HCT116 (cell line): ENCODE results near the gene SPCS3. TPM values are rescaled to one million over a fixed set of nuclear protein-coding genes. Genes with fewer than 3 reads are reported as not detected.

Experiments
- ATAC-seq: fragments of 200-7000 bp; cut with Tn5 transposase; 2 replicates; pipeline ENCODE4 v1.9.1; 2020; ENCODE audit warnings: mild to moderate bottlenecking, moderate library complexity
- BruUV-seq: library from RNA; stranded (reverse); fragments of 400-500 nt; replicated peaks from 2 replicates; lab custom pipeline; 2021; lab: Mats Ljungman, UMichigan
- CTCF ChIA-PET: fragments of 300-600 bp; sonication (Branson Sonifier 250); formaldehyde crosslinking; loops from one replicate; lab custom pipeline; 2021; ENCODE audit warnings: antibody characterized with exemption; lab: Charles Lee
- POLR2A ChIA-PET: fragments of 300-600, 350-600 bp; sonication (Branson Sonifier 250); formaldehyde crosslinking; loops from one replicate; lab custom pipeline; 2021; ENCODE audit warnings: antibody characterized with exemption; lab: Charles Lee
- RAD21 ChIA-PET, 2 experiments: fragments of 300-600 bp; sonication (Branson Sonifier 250); formaldehyde crosslinking; loops; one replicate each; lab custom pipeline; 2023; ENCODE audit warnings: low total read pairs in 2 of 2; ENCODE audit not compliant: uncharacterized antibody in 2 of 2, unreplicated experiment in 2 of 2, low non-redundant PET in 1 of 2; lab: Charles Lee
- DNase-seq: peaks from one replicate; pipeline ENCODE4 v3.0.0-alpha.2; 2010; ENCODE audit warnings: low read depth, low spot score
- H2AFZ ChIP-seq: fragments of 200-600 bp; shearing (Covaris generic), sonication (generic); 2 replicates; pipeline ENCODE4 v1.6.1; 2017; ENCODE audit warnings: low read depth, mixed run types, mixed read lengths, antibody characterized with exemption, low read length; ENCODE audit not compliant: poor library complexity, severe bottlenecking
- H3K27ac ChIP-seq: 2 replicates; pipeline ENCODE4 v1.5.1; 2012; ENCODE audit warnings: low read depth, low read length
- H3K27me3 ChIP-seq: fragments of 200-600 bp; sonication (generic); 2 replicates; pipeline ENCODE4 v1.6.1; 2016; ENCODE audit warnings: mixed run types, low read length, mixed read lengths; ENCODE audit not compliant: insufficient read depth
- H3K36me3 ChIP-seq, 2 experiments: fragments of 200-500 bp in 1 of 2; fragments of 200-600 bp in 1 of 2; sonication (Bioruptor generic) in 1 of 2; sonication (generic) in 1 of 2; 2 replicates each; pipeline versions ENCODE4 v1.5.1 to v1.6.1; 2014 to 2016; ENCODE audit warnings: low read length in 2 of 2, inconsistent platforms in 1 of 2, mixed read lengths in 1 of 2, mixed run types in 1 of 2; ENCODE audit not compliant: insufficient read depth in 2 of 2, control insufficient read depth in 1 of 2
- H3K4me1 ChIP-seq, 2 experiments: fragments of 200-600 bp in 1 of 2; sonication (generic) in 1 of 2; 2 replicates each; pipeline versions ENCODE4 v1.5.1 to v1.6.1; 2012 to 2017; ENCODE audit warnings: low read length in 2 of 2, inconsistent platforms in 1 of 2, mild to moderate bottlenecking in 1 of 2, mixed read lengths in 1 of 2, mixed run types in 1 of 2, moderate library complexity in 1 of 2; ENCODE audit not compliant: insufficient read depth in 2 of 2, control insufficient read depth in 1 of 2
- H3K4me2 ChIP-seq: fragments of 200-600 bp; sonication (generic); 2 replicates; pipeline ENCODE4 v1.6.1; 2017; ENCODE audit warnings: mixed run types, low read length, mixed read lengths
- H3K4me3 ChIP-seq, 2 experiments: fragments of 200-600 bp in 1 of 2; sonication (generic) in 1 of 2; replicated peaks in 1 of 2; 2 replicates each; pipeline ENCODE4 v1.5.1; 2011 to 2016; ENCODE audit warnings: low read length in 2 of 2, control low read depth in 1 of 2, low read depth in 1 of 2, mild to moderate bottlenecking in 1 of 2, mixed read lengths in 1 of 2, mixed run types in 1 of 2
- H3K79me2 ChIP-seq: fragments of 200-600 bp; sonication (generic); 2 replicates; pipeline ENCODE4 v1.6.1; 2017; ENCODE audit warnings: mild to moderate bottlenecking, mixed run types, low read length, moderate library complexity, mixed read lengths; ENCODE audit not compliant: insufficient read depth
- H3K9ac ChIP-seq: fragments of 200-600 bp; sonication (generic); 2 replicates; pipeline ENCODE4 v1.6.1; 2016; ENCODE audit warnings: low read length, mixed read lengths
- H3K9me2 ChIP-seq: fragments of 200-600 bp; sonication (generic), shearing (Covaris generic); 2 replicates; pipeline ENCODE4 v1.6.1; 2017; ENCODE audit warnings: mixed run types, mild to moderate bottlenecking, moderate library complexity; ENCODE audit not compliant: insufficient read depth
- H3K9me3 ChIP-seq, 2 experiments: fragments of 200-500 bp in 1 of 2; fragments of 200-600 bp in 1 of 2; sonication (Bioruptor generic) in 1 of 2; sonication (generic) in 1 of 2; 2 replicates each; pipeline ENCODE4 v1.6.1; 2014 to 2017; ENCODE audit warnings: low read length in 2 of 2, mixed read lengths in 2 of 2, inconsistent platforms in 1 of 2, low read depth in 1 of 2, mild to moderate bottlenecking in 1 of 2, mixed run types in 1 of 2, moderate library complexity in 1 of 2; ENCODE audit not compliant: control insufficient read depth in 1 of 2, insufficient read depth in 1 of 2
- H4K20me1 ChIP-seq: fragments of 200-600 bp; sonication (generic), shearing (Covaris generic); 2 replicates; pipeline ENCODE4 v1.6.1; 2017; ENCODE audit warnings: mixed run types, mild to moderate bottlenecking, moderate library complexity; ENCODE audit not compliant: insufficient read depth
- ELF1 ChIP-seq: IDR thresholded peaks from 2 replicates; pipeline ENCODE4 v1.6.1; 2012; ENCODE audit warnings: low read depth, borderline replicate concordance
- EZH2 ChIP-seq: fragments of 200-600 bp; sonication (generic); IDR thresholded peaks from 2 replicates; pipeline ENCODE4 v1.6.1; 2017; ENCODE audit warnings: antibody characterized with exemption, mixed run types
- EZH2phosphoT487 ChIP-seq: fragments of 200-600 bp; IDR thresholded peaks from 2 replicates; pipeline ENCODE4 v1.6.1; 2018; ENCODE audit warnings: antibody characterized with exemption, borderline replicate concordance
- SIN3A ChIP-seq: IDR thresholded peaks from 2 replicates; pipeline ENCODE4 v1.6.1; 2012; ENCODE audit warnings: low read depth
- SP1 ChIP-seq: IDR thresholded peaks from 2 replicates; pipeline ENCODE4 v1.6.1; 2012; ENCODE audit warnings: low read depth
- TCF7L2 ChIP-seq: IDR thresholded peaks from 2 replicates; pipeline ENCODE4 v1.7.0; 2011; ENCODE audit warnings: borderline replicate concordance, inconsistent platforms; ENCODE audit not compliant: insufficient read depth, insufficient read length; ENCODE audit errors: extremely low read depth
- YY1 ChIP-seq: IDR thresholded peaks from 2 replicates; pipeline ENCODE4 v1.6.1; 2011; ENCODE audit warnings: low read length, low read depth, moderate library complexity, mild to moderate bottlenecking; ENCODE audit not compliant: insufficient replicate concordance; ENCODE audit errors: extremely low read depth
- ZFX ChIP-seq: fragments of 450-650 bp; IDR thresholded peaks from 2 replicates; pipeline ENCODE4 v1.6.1; 2017
- intact Hi-C: fragments of 100-400 bp; cut with micrococcal nuclease; formaldehyde crosslinking; loops from 2 replicates; pipeline ENCODE4 v1.10.0; 2022
- total RNA-seq: library from RNA; stranded (reverse); gene quantifications from one replicate; pipeline ENCODE4 v1.2.1, GENCODE V29; 2021; ENCODE audit not compliant: unreplicated experiment

Gene SPCS3
- total RNA-seq, 1 experiment from 2014 or later: 135 TPM

GRCh38 chr4:176320976-176321361 lies 1.2 kb downstream of the SPCS3 start (continued):
- TF ChIP-seq ELF1: no peak
- no peak for TF ChIP-seq SP1
- TF ChIP-seq SIN3A: no peak
- no peak for TF ChIP-seq EZH2phosphoT487
- TF ChIP-seq EZH2: no peak
- no peak for TF ChIP-seq TCF7L2
- TF ChIP-seq ZFX: no peak
- TF ChIP-seq YY1: no peak
- TF ChIP-seq, all 23 proteins: peak for 0

- H4K20me1 ChIP-seq: peaks cover 3% of the 10 kb centered on the region; the same call in 1 of the 2 replicates
- H3K36me3 ChIP-seq: 0 out of 4 replicates have a peak, but pooled peaks cover 0 to 2% of the 10 kb centered on the region in 2 experiments
- no peak overlapping the region for H2AFZ ChIP-seq
- H3K27ac ChIP-seq: no peak overlapping the region
- H3K27me3 ChIP-seq: no peaks in the 10 kb centered on the region
- H3K9me3 ChIP-seq: no peaks in the 10 kb centered on the region
- intact Hi-C loops: no loop called here
- ATAC-seq: no peak
- peak overlapping the region; percentile 88; the same call in 1 of the 2 replicates for H3K9ac ChIP-seq
- BruUV-seq: no TSS peak
- CTCF ChIA-PET: no interaction called here
- H3K4me1 ChIP-seq: peaks cover 0 to 15% of the 10 kb centered on the region in 2 experiments; a peak in 3 of 4 replicates
- H3K79me2 ChIP-seq: peaks cover 66% of the 10 kb centered on the region
- DNase-seq: no peak
- peak overlapping the region in 1 of 2 experiments; percentile 66; a peak in 2 of 4 replicates for H3K4me3 ChIP-seq
- TF ChIP-seq ELF1 (no peak), EZH2phosphoT487 (no peak)
- H3K9me2 ChIP-seq: no peaks in the 10 kb centered on the region
- peak overlapping the region; percentile 89 for H3K4me2 ChIP-seq
- RAD21 ChIA-PET: no interaction called here
- POLR2A ChIA-PET: no interaction called here
Measured at GRCh38 chr4:176321589-176321988, 1.8 kb downstream of the SPCS3 start.
